GM18867 (cell line): ENCODE measurements around the gene PITPNM3.

Experiments used
- ATAC-seq: cut with Tn5 transposase; IDR thresholded peaks from one replicate; pipeline ENCODE4 v1.9.1; 2021; ENCODE audit warnings: mild to moderate bottlenecking, moderate library complexity; ENCODE audit not compliant: unreplicated experiment

The PITPNM3 gene

DNA sequence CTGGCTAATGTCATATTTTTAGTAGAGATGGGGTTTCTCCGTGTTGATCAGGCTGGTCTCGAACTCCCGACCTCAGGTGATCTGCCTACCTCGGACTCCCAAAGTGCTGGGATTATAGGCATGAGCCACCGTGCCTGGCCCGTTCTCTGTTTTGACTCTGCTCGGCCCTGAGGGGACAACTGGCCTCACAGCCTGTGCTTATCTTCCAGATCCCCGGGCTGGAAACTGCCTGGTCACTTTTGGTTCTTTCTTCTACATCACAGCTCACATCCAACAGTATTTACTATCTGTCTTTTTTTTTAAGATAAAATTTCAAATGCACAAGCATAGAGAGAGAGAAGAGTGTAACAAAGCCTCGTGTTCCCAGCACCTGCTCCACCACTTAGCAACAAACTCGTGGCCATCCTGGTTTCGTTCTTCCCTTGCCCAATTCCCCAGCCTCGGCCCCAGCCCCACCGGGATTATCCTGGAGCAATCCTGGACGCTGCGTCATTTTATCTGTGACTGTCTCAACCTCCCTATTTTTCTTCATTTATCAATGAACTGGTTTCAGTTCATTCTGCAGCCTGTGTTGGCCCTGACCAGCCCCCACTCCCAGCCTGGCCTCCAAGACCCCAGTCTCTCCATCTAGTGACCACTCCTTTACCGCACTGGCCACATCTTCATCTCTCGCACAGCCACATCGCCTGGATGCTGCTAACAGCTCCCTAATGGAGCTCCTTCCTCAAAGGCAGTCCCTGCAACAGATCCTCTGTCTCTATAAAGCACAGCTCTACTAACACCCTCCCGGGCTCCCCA, 91.0 kb downstream of the PITPNM3 start:
- ATAC-seq, result no peak

DNA sequence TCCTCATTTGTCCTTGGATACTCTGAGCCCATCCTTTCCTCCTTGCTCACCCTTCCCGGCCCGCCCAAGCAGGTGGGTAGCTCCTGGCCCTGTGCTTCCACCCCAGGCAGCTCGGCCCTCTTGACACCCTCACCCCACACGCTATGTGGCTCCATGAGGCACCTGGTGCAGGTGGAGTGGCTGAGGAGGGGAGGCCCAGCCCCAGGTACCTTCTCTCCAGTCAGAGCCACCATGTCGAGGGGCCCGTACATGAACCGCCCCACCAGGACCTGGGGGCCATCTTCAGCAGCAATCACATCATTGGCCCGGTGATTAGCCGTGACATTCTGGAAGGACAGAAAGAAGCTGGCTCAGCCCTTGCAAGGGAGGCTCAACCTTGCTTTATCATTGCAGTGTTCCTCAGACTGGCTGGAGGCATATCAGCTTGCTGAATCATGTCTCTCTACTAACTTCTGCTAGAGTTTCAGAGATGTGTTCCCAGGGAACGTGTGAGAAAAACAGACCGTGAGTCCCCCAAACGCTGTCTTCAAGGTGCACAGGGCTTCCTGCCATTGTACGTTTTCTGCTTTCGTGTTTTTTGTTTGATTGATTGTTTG, 91.8 kb downstream of the PITPNM3 start:
- ATAC-seq, result no peak

DNA sequence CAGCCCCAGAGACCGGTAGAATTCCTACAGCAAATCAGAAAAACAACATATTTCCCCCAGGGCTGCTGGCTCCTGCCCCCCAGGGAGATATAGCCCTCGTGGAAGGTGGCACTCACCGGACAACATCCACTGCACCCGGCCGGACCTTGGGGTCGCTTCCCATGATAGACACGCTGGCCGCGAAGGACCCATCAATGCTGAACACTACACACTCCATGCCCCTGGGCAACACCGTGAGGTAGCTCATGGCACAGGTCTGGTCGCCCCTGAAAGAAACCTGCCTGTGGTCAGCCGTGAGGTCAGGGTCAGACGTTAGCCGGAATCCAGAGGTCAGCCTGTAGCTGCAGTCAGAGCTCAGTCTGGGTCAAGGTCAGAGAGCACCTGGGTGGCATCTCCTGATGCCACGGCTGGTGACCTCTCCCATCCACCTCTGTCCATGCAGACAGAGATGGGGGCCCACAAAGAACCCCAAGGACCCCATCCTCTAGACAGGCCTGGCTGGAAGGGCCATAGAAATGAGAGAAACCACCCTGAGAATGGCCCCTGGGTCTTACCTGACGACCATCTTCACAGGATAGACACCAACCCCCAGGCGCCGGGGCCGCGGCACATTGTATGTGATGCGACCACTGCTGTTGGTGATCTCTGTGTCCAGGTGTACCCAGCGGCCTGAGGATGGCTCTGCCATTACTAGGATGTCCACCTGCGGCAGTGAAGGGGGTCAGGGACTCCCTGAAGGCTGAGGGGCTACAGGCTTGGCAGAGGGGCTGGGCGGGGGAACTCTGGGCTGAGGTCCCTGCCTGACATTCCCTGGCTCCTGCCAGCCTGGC, 92.5 kb downstream of the PITPNM3 start:
- ATAC-seq, result no peak

GRCh38 chr17:6462692-6463091, 93.7 kb downstream of the PITPNM3 start:
- ATAC-seq, result no peak

- ATAC-seq, result no peak
These were observed 94.4 kb downstream of the PITPNM3 start for GRCh38 chr17:6461792-6462524.

DNA sequence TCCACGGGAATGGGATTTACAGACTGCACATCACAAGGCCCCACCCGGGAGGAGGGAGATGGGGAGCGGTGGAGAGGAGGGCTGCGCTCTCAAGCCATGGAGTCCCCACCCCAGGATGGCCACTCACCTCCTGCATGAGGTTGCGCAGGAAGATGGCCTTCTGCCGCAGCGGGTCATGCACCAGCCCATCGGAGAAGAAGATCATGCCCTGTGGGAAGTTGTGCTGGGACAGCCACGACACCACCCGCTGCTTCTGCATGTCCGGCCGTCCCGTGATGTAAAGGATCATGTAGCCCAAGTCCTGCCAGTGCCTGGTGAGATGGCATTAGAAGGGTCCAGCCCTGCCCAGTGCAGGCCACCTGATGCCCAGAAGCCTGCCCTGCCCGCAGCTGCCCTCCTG, 95.1 kb downstream of the PITPNM3 start:
- no peak for ATAC-seq

DNA sequence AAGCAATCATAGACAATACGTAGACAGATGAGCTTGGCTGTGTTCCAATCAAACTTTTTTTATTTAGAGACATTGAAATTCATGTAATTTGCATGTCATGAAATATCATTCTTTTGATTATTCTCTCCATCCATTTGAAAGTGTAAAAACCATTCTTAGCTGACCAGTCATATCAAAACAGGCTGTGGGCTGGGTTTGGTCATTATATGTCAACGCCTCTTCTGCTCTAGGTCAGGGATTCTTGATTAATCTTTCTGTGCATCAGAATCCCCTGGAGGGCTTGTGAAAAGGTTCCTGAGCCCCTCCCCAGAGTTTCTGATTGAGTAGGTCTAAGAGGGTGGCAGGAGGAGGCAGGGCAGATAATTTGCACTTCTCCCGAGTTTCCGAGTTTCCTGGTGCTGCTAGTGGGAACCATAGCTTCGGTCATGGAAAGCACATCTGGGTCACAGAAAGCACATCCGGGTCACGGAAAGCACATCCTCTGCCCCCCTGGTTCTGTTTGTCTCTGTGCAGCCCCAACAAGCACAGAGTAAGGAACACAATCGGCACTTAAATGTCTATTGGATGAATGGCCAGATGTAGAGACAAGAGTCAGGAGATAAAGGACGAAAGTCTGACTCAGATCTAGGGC, 95.7 kb downstream of the PITPNM3 start:
- no peak for ATAC-seq

DNA sequence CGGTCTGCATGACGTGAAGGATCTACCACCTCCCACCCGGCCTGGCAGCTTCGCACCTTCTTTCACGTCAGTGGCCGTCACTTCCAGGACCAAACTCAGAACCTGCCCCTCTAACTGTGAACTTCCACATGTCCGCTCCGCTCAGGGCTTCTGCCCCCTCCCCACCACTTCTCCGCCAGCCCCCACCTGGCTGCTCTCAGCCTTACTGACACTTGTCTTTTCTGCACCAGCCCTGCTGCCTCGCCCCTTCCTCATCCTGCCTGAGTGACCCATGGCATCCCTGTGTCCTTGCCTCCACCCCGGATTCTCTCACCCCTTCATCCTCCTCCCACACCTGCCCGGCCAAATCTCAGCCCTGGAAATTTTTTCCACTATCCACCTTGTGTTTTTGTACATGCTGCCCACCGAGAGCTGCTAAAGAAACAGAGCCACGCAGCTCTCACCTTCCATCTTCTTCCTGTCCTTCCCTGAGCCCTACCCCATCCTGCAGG, 97.8 kb downstream of the PITPNM3 start:
- no peak for ATAC-seq

DNA sequence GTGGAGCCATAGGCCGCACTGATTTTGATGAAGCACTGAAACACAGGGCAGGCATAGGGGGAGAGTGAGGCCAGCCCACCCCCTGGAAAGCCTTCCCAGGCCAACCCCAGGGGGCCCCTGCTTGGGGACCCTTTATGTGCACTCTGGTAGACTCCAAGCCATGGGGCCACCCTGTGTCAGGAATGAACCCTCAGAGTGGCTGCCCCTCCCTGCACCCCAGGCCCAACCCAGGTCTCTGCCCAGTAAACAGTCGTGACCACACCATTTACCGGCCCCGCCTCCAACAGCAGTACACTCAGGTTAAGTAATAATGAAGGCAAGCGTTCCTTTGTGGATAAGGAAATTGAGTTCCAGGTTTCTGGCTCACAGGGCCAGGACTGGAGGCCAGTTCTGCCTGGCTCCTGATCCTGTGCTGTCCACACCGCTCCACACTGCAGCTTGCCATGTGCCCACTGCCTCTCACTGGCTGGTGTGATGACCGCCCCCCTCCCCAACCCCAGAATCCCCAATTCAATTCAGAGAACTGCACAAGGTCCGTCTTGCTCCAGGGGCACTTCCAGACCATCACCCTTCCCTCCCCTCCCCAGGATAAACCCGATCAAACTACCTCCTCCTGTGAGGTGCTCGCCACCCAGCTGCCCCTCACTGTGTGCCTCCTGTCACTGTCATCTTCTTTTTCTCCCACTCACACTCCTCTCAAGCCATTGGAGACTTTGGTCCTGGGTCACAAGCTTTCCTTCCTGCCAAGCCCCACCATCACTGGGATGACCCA, 98.5 kb downstream of the PITPNM3 start:
- ATAC-seq, result no peak

GRCh38 chr17:6456914-6457687, 99.3 kb downstream of the PITPNM3 start:
- no peak for ATAC-seq

GRCh38 chr17:6456321-6456720, 100.0 kb downstream of the PITPNM3 start:
- ATAC-seq, result no peak

GRCh38 chr17:6455321-6455705, 101.0 kb downstream of the PITPNM3 start:
- ATAC-seq, result no peak

DNA sequence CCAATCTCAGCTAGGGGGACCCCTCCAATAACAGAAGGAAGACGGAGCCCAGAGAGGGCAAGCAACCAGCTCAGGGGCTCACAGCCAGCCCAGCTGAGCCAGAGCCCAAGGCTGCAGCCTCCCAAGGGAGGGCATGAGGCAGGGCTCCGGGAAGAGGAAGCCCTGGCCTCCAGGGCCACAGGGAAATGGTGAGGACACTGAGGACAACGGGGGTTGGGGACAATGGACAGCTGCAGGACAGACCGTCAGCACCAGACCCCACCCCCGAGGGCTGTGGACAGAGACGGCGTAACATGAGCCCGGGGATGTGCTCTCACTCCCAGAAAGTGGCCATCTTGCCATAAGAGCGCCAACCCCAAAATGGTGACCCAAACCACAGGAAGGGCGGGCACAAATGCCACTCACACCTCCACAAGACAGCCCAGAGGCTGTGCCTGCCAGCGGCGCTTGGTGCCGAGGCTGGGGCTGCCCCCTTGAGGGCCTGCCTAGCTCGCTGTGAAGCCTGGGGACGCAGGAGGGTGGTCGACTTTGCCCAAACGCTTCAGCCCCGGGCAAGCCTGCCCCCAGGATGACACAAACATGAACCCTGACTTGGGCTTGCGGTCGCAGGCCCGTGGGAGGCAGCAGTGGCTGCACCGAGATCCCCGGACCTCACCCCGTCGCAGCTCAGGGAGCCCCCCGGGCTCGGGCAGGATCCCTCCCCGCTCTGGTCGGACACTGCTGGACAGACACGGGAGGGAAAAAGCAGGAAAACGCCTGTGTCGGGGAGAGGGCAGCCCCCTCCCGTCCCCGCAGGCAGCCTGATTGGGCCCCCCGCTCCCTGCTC, 101.6 kb downstream of the PITPNM3 start:
- ATAC-seq, result no peak

DNA sequence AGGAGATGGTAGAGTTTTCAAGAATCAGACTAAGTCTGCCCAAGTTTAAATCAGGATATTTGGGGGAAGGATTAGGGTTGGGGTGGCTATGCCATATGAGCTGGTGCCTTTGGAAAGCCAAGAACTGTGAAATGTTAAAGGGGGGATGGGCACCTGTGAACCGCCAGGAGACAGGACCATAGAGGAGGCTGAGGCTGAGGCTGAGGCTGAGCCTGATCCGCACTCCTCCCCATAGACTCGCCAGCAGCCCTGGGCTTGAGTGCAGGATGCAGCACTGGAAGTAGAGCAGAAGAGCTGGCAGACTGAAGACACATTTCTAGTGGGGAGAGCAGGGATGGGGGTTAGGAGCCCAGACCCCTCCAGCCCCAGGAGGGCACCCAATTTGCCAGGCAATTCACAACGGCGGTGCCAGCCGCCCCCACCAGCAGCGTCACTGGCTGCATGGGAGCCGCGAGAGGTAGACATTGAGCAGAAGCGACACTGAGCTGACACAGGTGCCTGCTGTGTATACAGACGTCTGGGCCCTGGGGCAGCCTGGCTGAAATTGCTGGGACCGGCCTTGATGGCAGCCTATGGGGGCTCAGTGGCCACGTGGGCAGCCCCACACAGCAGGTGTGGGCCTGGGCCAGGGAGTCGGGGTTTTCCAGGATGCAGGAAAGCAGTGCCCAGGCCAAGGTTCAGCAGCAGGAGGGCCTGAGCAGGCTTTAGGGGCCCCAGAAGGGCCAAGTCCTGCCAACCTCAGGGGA, 102.9 kb downstream of the PITPNM3 start:
- ATAC-seq, result no peak

GRCh38 chr17:6452471-6453266, 103.7 kb downstream of the PITPNM3 start:
- ATAC-seq, result no peak

DNA sequence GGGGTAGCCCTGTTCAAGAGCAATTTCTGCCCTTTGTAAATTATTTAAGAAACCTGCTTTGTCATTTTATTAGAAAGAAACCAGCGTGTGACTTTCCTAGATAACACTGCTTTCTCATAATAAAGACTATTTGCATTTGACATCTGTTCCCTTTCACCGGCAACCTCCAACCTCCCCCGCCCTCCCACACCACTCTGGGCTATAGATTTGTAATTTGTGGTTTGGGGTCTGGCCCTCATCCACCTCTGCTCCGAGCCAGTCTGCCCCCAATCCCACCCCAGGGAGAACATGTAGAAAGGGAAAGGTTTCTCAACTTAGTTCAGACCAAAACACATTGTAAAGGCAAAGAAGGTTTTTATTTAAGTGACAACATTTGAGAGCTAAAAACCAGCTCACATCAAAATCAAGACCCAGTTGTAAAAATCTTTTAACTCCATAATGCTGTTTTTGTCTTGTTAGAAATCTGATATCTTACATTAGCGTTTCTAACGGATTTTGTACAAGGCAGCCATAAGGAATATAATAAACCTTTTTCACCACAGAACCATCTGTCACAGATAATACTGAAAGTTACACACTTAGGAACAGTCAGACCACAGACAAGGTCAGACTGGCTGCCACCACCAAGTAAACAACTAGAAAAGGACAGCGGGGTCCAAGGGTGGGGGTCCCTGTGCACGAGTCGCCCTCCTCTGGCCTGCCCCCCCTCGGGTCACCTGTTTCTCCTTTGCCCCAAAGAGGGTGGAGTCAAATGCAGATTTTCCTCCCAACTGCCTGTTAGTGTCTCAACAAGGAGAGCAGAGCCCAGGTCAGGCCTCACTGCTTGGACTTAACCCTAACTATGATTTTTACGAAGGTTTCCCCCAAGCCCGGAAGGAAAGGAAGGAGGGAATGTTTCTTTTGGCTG, 105.2 kb downstream of the PITPNM3 start:
- ATAC-seq, result no peak
